ENCODE results near the gene BPIFA1. TPM values are rescaled to one million over a fixed set of nuclear protein-coding genes. Genes with fewer than 3 reads are reported as not detected.

BPIFA1 gene
- total and polyA plus RNA-seq, 2 experiments from 2014 or later: not detected

DNA sequence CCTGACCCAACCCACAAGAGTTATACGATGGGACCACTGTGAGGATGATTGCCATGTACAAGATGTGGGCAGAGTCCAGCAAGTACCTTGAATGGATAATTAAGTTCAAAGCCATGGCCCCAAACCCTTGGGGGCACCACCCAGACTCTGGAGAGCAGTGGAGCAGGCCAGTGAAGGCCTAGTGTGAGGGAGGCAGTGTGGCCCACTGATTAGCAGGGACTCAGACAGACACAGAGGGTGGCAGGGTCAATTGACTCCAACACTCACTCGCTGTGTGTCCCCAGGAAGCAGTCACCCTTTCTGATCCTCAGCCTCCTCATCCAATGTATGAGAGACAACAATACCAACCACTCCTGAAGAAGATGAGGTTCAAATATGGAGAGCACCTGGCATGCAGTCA, 1.7 kb upstream of the BPIFA1 start:
- Mint-ChIP-seq H3K27ac (no peak overlapping the region), H3K9me3 (no peaks in the 10 kb centered on the region), H3K4me1 (peaks cover 7% of the 10 kb centered on the region; the same call in 2 of the 3 replicates), H3K4me3 (no peak overlapping the region), H3K27me3 (ENCODE audit: insufficient read depth, low read depth, poor library complexity) (no peaks in the 10 kb centered on the region), H3K36me3 (ENCODE audit: low read depth) (no peaks in the 10 kb centered on the region; the same call in 2 of the 3 replicates)
- ATAC-seq (no peak), DNase-seq (ENCODE audit: low spot score) (no peak)
- no peaks in the 10 kb centered on the region for H4K20me1 ChIP-seq (replicated peaks; ENCODE audit: insufficient read depth)
- H2AFZ ChIP-seq: no peak overlapping the region
- TF ChIP-seq ZNF114 (CRISPR knock-in tag; IDR thresholded peaks at IDR 0.05): no peak
- TF ChIP-seq EZH2 (IDR thresholded peaks at IDR 0.05; ENCODE audit: low read depth, unreplicated experiment): no peak
- TF ChIP-seq, protein P1, sequence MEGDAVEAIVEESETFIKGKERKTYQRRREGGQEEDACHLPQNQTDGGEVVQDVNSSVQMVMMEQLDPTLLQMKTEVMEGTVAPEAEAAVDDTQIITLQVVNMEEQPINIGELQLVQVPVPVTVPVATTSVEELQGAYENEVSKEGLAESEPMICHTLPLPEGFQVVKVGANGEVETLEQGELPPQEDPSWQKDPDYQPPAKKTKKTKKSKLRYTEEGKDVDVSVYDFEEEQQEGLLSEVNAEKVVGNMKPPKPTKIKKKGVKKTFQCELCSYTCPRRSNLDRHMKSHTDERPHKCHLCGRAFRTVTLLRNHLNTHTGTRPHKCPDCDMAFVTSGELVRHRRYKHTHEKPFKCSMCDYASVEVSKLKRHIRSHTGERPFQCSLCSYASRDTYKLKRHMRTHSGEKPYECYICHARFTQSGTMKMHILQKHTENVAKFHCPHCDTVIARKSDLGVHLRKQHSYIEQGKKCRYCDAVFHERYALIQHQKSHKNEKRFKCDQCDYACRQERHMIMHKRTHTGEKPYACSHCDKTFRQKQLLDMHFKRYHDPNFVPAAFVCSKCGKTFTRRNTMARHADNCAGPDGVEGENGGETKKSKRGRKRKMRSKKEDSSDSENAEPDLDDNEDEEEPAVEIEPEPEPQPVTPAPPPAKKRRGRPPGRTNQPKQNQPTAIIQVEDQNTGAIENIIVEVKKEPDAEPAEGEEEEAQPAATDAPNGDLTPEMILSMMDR (conservative IDR thresholded peaks at IDR 0.05; ENCODE audit: low read depth in 2 of 2): no peak
- TF ChIP-seq, protein P2, sequence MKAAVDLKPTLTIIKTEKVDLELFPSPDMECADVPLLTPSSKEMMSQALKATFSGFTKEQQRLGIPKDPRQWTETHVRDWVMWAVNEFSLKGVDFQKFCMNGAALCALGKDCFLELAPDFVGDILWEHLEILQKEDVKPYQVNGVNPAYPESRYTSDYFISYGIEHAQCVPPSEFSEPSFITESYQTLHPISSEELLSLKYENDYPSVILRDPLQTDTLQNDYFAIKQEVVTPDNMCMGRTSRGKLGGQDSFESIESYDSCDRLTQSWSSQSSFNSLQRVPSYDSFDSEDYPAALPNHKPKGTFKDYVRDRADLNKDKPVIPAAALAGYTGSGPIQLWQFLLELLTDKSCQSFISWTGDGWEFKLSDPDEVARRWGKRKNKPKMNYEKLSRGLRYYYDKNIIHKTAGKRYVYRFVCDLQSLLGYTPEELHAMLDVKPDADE (IDR thresholded peaks at IDR 0.05): no peak
- no peak for TF ChIP-seq EZH2phosphoT487 (IDR thresholded peaks at IDR 0.05; ENCODE audit: unreplicated experiment)
- TF ChIP-seq POLR2AphosphoS5 (IDR thresholded peaks at IDR 0.05; ENCODE audit: low read depth): no peak
- TF ChIP-seq, protein P3, sequence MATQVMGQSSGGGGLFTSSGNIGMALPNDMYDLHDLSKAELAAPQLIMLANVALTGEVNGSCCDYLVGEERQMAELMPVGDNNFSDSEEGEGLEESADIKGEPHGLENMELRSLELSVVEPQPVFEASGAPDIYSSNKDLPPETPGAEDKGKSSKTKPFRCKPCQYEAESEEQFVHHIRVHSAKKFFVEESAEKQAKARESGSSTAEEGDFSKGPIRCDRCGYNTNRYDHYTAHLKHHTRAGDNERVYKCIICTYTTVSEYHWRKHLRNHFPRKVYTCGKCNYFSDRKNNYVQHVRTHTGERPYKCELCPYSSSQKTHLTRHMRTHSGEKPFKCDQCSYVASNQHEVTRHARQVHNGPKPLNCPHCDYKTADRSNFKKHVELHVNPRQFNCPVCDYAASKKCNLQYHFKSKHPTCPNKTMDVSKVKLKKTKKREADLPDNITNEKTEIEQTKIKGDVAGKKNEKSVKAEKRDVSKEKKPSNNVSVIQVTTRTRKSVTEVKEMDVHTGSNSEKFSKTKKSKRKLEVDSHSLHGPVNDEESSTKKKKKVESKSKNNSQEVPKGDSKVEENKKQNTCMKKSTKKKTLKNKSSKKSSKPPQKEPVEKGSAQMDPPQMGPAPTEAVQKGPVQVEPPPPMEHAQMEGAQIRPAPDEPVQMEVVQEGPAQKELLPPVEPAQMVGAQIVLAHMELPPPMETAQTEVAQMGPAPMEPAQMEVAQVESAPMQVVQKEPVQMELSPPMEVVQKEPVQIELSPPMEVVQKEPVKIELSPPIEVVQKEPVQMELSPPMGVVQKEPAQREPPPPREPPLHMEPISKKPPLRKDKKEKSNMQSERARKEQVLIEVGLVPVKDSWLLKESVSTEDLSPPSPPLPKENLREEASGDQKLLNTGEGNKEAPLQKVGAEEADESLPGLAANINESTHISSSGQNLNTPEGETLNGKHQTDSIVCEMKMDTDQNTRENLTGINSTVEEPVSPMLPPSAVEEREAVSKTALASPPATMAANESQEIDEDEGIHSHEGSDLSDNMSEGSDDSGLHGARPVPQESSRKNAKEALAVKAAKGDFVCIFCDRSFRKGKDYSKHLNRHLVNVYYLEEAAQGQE (IDR thresholded peaks at IDR 0.05; ENCODE audit: unreplicated experiment): no peak
- TF ChIP-seq NANOG (IDR thresholded peaks at IDR 0.05; ENCODE audit: borderline replicate concordance): no peak
- TF ChIP-seq JUNB (IDR thresholded peaks at IDR 0.05; ENCODE audit: unreplicated experiment): no peak
- no peak for TF ChIP-seq CREB1 (CRISPR knock-in tag; IDR thresholded peaks at IDR 0.05; ENCODE audit: low read depth)
- no peak for TF ChIP-seq ZNF331 (CRISPR knock-in tag; IDR thresholded peaks at IDR 0.05; ENCODE audit: low read depth)
- TF ChIP-seq, protein P4, sequence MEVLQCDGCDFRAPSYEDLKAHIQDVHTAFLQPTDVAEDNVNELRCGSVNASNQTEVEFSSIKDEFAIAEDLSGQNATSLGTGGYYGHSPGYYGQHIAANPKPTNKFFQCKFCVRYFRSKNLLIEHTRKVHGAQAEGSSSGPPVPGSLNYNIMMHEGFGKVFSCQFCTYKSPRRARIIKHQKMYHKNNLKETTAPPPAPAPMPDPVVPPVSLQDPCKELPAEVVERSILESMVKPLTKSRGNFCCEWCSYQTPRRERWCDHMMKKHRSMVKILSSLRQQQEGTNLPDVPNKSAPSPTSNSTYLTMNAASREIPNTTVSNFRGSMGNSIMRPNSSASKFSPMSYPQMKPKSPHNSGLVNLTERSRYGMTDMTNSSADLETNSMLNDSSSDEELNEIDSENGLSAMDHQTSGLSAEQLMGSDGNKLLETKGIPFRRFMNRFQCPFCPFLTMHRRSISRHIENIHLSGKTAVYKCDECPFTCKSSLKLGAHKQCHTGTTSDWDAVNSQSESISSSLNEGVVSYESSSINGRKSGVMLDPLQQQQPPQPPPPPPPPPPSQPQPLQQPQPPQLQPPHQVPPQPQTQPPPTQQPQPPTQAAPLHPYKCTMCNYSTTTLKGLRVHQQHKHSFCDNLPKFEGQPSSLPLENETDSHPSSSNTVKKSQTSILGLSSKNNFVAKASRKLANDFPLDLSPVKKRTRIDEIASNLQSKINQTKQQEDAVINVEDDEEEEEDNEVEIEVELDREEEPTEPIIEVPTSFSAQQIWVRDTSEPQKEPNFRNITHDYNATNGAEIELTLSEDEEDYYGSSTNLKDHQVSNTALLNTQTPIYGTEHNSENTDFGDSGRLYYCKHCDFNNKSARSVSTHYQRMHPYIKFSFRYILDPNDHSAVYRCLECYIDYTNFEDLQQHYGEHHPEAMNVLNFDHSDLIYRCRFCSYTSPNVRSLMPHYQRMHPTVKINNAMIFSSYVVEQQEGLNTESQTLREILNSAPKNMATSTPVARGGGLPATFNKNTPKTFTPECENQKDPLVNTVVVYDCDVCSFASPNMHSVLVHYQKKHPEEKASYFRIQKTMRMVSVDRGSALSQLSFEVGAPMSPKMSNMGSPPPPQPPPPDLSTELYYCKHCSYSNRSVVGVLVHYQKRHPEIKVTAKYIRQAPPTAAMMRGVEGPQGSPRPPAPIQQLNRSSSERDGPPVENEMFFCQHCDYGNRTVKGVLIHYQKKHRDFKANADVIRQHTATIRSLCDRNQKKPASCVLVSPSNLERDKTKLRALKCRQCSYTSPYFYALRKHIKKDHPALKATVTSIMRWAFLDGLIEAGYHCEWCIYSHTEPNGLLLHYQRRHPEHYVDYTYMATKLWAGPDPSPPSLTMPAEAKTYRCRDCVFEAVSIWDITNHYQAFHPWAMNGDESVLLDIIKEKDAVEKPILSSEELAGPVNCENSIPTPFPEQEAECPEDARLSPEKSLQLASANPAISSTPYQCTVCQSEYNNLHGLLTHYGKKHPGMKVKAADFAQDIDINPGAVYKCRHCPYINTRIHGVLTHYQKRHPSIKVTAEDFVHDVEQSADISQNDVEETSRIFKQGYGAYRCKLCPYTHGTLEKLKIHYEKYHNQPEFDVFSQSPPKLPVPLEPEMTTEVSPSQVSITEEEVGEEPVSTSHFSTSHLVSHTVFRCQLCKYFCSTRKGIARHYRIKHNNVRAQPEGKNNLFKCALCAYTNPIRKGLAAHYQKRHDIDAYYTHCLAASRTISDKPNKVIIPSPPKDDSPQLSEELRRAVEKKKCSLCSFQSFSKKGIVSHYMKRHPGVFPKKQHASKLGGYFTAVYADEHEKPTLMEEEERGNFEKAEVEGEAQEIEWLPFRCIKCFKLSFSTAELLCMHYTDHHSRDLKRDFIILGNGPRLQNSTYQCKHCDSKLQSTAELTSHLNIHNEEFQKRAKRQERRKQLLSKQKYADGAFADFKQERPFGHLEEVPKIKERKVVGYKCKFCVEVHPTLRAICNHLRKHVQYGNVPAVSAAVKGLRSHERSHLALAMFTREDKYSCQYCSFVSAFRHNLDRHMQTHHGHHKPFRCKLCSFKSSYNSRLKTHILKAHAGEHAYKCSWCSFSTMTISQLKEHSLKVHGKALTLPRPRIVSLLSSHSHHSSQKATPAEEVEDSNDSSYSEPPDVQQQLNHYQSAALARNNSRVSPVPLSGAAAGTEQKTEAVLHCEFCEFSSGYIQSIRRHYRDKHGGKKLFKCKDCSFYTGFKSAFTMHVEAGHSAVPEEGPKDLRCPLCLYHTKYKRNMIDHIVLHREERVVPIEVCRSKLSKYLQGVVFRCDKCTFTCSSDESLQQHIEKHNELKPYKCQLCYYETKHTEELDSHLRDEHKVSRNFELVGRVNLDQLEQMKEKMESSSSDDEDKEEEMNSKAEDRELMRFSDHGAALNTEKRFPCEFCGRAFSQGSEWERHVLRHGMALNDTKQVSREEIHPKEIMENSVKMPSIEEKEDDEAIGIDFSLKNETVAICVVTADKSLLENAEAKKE (CRISPR knock-in tag; IDR thresholded peaks at IDR 0.05): no peak
- no peak for TF ChIP-seq STAT1 (IDR thresholded peaks at IDR 0.05; ENCODE audit: unreplicated experiment)
- no peaks in the 10 kb centered on the region for H3K9me2 ChIP-seq (ENCODE audit: insufficient read depth)
- no peaks in the 10 kb centered on the region for H3K27me3 ChIP-seq (ENCODE audit: insufficient read depth)
- no peaks in the 10 kb centered on the region for H3F3A ChIP-seq (replicated peaks; ENCODE audit: low read depth)
- no peaks in the 10 kb centered on the region for H3K79me2 ChIP-seq (replicated peaks; ENCODE audit: insufficient read depth)
- H3K4me3 ChIP-seq: no peak overlapping the region
- H3K27ac ChIP-seq (ENCODE audit: low read depth): no peak overlapping the region
- H3K36me3 ChIP-seq (ENCODE audit: insufficient read depth): no peaks in the 10 kb centered on the region
- no peak overlapping the region for H3K4me2 ChIP-seq
- H3K4me1 ChIP-seq (ENCODE audit: insufficient read depth): no peaks in the 10 kb centered on the region

Measured in GM23338 (cell line).